HK-2 (cell line): ENCODE measurements around the gene DCC.

Source experiments
- DNase-seq: peaks from one replicate; pipeline ENCODE4 v3.0.0-alpha.2; 2018; ENCODE audit not compliant: unreplicated experiment

DCC gene

GRCh38 chr18:52588931-52589330 lies 248.9 kb downstream of the DCC start:
- no peak for DNase-seq

GRCh38 chr18:52596748-52597435 lies 256.9 kb downstream of the DCC start:
- no peak for DNase-seq

- DNase-seq, result no peak
Measured at GRCh38 chr18:52598921-52599320, 258.9 kb downstream of the DCC start.

GRCh38 chr18:52602820-52603219 lies 262.8 kb downstream of the DCC start:
- no peak for DNase-seq

GRCh38 chr18:52605345-52605744 lies 265.3 kb downstream of the DCC start:
- no peak for DNase-seq

- DNase-seq, result no peak
Measured at GRCh38 chr18:52607985-52608384, 268.0 kb downstream of the DCC start.

- DNase-seq, result no peak
Measured at GRCh38 chr18:52610451-52611115, 270.6 kb downstream of the DCC start.

GRCh38 chr18:52612406-52612805 lies 272.4 kb downstream of the DCC start:
- DNase-seq, result no peak

GRCh38 chr18:52615321-52615720 lies 275.3 kb downstream of the DCC start:
- no peak for DNase-seq

- DNase-seq, result no peak
Measured at GRCh38 chr18:52615943-52616342, 275.9 kb downstream of the DCC start.

- DNase-seq, result no peak
Measured at GRCh38 chr18:52617931-52618330, 277.9 kb downstream of the DCC start.

- no peak for DNase-seq
Measured at GRCh38 chr18:52620926-52621439, 281.0 kb downstream of the DCC start.

- no peak for DNase-seq
Measured at GRCh38 chr18:52624702-52625101, 284.7 kb downstream of the DCC start.

GRCh38 chr18:52636536-52636935 lies 296.5 kb downstream of the DCC start:
- DNase-seq, result no peak

GRCh38 chr18:52648201-52648600 lies 308.2 kb downstream of the DCC start:
- no peak for DNase-seq

- DNase-seq, result no peak
Measured at GRCh38 chr18:52652391-52652790, 312.4 kb downstream of the DCC start.

GRCh38 chr18:52657043-52657805 lies 317.2 kb downstream of the DCC start:
- DNase-seq, result no peak

- no peak for DNase-seq
Measured at GRCh38 chr18:52667463-52668065, 327.6 kb downstream of the DCC start.

GRCh38 chr18:52670896-52671295 lies 330.9 kb downstream of the DCC start:
- no peak for DNase-seq

GRCh38 chr18:52678034-52678433 lies 338.0 kb downstream of the DCC start:
- DNase-seq, result no peak

GRCh38 chr18:52678551-52678950 lies 338.6 kb downstream of the DCC start:
- DNase-seq, result no peak

- DNase-seq, result no peak
Measured at GRCh38 chr18:52679354-52679753, 339.4 kb downstream of the DCC start.
